ENCODE results near the gene FILIP1L.

Gene FILIP1L

DNA sequence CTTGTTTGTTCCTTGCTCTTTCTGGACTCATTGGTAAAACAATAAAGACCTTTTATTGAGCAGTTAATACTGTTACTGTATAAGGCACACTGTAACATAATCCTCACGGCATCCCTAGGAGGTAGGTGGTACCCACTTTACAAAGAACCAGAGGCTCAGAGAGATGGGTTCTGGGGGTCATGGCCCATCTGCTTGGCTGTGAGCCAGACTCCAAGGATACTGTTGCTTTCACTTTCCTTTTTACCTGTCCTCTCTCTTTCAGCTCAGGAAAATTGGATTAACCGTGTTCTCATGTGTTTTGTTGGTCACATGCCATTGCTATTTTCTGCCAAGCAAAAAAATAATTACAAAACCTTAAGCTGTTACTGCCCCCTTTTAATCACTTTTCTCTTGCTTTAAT is 34.8 kb upstream of the FILIP1L start:
- H3K4me3 ChIP-seq (replicated peaks in 1 of 2; ENCODE audit: low read depth in 2 of 2, low read length in 2 of 2), result no peak overlapping the region
- no peak for TF ChIP-seq CTCF (IDR thresholded peaks at IDR 0.05; ENCODE audit: low read depth, low read length)
- no peak for DNase-seq (ENCODE audit: low read depth in 2 of 2)

DNA sequence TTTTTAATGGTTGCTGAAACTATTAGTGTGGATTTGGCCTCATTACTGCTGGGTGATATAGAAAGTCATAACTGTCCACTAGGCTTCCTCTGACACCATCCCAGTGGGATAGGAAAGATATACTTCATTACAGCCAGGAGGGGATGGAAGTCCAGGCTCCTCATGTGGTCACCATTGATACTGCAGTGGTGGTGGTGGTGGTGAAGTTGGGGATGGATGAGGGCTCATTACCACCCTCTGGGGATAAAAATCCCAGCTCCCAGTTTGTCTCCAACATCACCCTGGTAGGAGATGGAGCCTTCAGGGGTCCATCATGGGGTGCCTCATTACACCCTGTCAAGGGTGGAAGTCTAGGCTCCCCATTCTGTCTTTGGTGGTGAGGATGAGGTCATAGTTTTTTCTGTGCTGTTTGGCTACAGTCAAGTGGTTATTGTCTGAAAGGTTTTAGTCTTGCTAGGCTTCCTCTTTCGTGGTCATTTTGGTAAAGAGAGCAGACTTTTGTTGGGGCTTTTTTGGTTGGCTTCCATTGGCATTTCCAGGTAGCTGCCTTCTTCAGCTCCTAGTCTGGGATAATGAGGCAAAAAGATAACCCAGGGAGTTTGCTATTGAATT is 30.1 kb upstream of the FILIP1L start:
- H3K4me3 ChIP-seq (replicated peaks in 1 of 2; ENCODE audit: low read depth in 2 of 2, low read length in 2 of 2), result no peak overlapping the region
- no peak for TF ChIP-seq CTCF (IDR thresholded peaks at IDR 0.05; ENCODE audit: low read depth, low read length)
- no peak for DNase-seq (ENCODE audit: low read depth in 2 of 2)

GRCh38 chr3:100141586-100141985 is 27.3 kb upstream of the FILIP1L start:
- H3K4me3 ChIP-seq (replicated peaks in 1 of 2; ENCODE audit: low read depth in 2 of 2, low read length in 2 of 2), result no peak overlapping the region
- no peak for DNase-seq (ENCODE audit: low read depth in 2 of 2)
- no peak for TF ChIP-seq CTCF (IDR thresholded peaks at IDR 0.05; ENCODE audit: low read depth, low read length)

DNA sequence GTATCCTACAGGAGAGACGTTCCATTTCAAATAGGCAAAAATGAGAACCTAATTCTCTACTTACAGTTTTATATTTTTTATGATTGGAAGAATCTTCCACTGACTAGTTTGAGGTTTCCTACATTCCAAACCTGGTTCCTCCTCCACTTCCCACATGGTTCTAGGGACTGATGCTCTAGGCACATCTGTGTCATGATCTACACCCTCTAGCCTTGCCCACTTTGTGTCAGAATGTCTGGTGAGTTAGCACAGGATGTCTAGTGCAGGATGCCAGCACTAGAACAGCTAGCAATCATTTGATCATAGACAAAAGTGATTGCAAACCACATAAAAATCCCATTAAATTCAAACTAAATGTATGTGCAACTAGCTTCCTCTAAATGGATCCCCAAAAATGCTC is 26.7 kb upstream of the FILIP1L start:
- TF ChIP-seq CTCF (IDR thresholded peaks at IDR 0.05; ENCODE audit: low read depth, low read length), result no peak
- H3K4me3 ChIP-seq (replicated peaks in 1 of 2; ENCODE audit: low read depth in 2 of 2, low read length in 2 of 2), result no peak overlapping the region
- DNase-seq (ENCODE audit: low read depth in 2 of 2), result no peak

DNA sequence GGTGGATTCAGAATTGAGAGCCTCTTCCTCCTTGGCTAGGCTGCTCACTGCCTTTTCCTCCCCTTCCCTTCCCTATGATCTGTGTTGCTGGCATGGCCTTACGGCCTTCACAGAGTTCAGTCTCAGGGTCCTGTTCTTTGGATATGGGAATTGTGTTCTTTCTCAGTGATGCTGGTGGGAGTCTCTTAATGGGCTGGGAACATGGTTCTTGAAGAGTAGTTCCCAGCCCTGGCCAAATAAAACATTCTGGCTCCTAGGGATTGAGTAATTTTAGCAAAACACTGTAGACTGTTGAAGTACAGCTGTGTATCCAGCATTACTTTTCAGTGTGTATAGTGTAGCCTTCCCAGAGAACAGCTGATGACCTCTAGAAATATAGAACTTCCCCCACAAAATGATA is 22.6 kb upstream of the FILIP1L start:
- DNase-seq (ENCODE audit: low read depth in 2 of 2), result peak; percentile 40 to 47
- no peak overlapping the region for H3K4me3 ChIP-seq (replicated peaks in 1 of 2; ENCODE audit: low read depth in 2 of 2, low read length in 2 of 2)
- TF ChIP-seq CTCF (IDR thresholded peaks at IDR 0.05; ENCODE audit: low read depth, low read length), result no peak

GRCh38 chr3:100131241-100131640 is 16.9 kb upstream of the FILIP1L start:
- TF ChIP-seq CTCF (IDR thresholded peaks at IDR 0.05; ENCODE audit: low read depth, low read length), result no peak
- no peak overlapping the region for H3K4me3 ChIP-seq (replicated peaks in 1 of 2; ENCODE audit: low read depth in 2 of 2, low read length in 2 of 2)
- DNase-seq (ENCODE audit: low read depth in 2 of 2), result no peak

DNA sequence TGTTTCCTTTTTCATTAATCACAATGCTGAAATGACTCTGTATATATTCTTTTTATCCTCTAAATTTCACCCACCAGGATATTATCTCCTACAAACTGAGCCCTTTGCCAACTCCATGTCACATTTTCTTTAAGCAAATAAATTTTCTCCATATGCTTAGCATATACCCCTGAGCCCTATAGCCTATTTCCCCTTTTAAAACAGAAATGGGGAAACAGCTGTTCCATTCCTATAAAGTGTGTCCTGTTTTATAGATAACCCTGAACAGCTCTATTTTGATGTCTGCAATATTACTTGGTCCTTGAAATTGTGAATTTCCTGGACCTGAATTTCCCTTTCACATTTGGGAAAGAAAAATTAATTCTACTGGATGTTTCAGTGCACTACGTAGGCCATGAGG is 15.6 kb upstream of the FILIP1L start:
- no peak for TF ChIP-seq CTCF (IDR thresholded peaks at IDR 0.05; ENCODE audit: low read depth, low read length)
- no peak overlapping the region for H3K4me3 ChIP-seq (replicated peaks in 1 of 2; ENCODE audit: low read depth in 2 of 2, low read length in 2 of 2)
- no peak for DNase-seq (ENCODE audit: low read depth in 2 of 2)
